ENCODE measurements around the gene ADCY10. TPM values are rescaled to one million over a fixed set of nuclear protein-coding genes. Genes with fewer than 3 reads are reported as not detected.

Gene ADCY10
- total and polyA plus RNA-seq, 2 of the 8 experiments (the other 6 are each of a cell fraction or from before 2014, with no cell fraction given), result 0.02 TPM; not detected in 1

GRCh38 chr1:167900907-167901306 is 13.0 kb downstream of the ADCY10 start (continued):
- TF ChIP-seq CHD7 (IDR thresholded peaks at IDR 0.05; ENCODE audit: insufficient replicate concordance, low read length) (no peak), CREB1 (IDR thresholded peaks at IDR 0.05) (no peak), RXRA (IDR thresholded peaks at IDR 0.05; ENCODE audit: insufficient read depth, low read depth, low read length) (no peak), EGR1 (IDR thresholded peaks at IDR 0.05; ENCODE audit: borderline replicate concordance, low read depth, low read length) (no peak), KDM1A (IDR thresholded peaks at IDR 0.05; ENCODE audit: borderline replicate concordance, low read length) (no peak), SIN3A (conservative IDR thresholded peaks at IDR 0.05 in 1 of 2, IDR thresholded peaks at IDR 0.05 in 1 of 2; ENCODE audit: low read depth in 1 of 2, low read length in 2 of 2) (no peak), GTF2F1 (IDR thresholded peaks at IDR 0.05; ENCODE audit: borderline replicate concordance, low read depth, low read length) (no peak), HDAC2 (IDR thresholded peaks at IDR 0.05; ENCODE audit: borderline replicate concordance in 1 of 2, low read depth in 2 of 2, low read length in 2 of 2) (no peak), ATF3 (IDR thresholded peaks at IDR 0.05; ENCODE audit: insufficient read depth, low read depth, low read length) (no peak)
